B cell (primary cell): ENCODE results near the gene SAMD10. TPM values are rescaled to one million over a fixed set of nuclear protein-coding genes. Genes with fewer than 3 reads are reported as not detected.

Experiments
- ATAC-seq: fragments of 200-7000 bp; cut with Tn5 transposase; one replicate; pipeline ENCODE4 v1.10.0; 2021; ENCODE audit warnings: low read depth, mild to moderate bottlenecking, moderate number of reproducible peaks, moderate library complexity
- CTCF ChIA-PET: fragments of 350-600 bp; sonication (Branson Sonifier 250); formaldehyde crosslinking; loops from one replicate; lab custom pipeline; 2021; ENCODE audit warnings: antibody characterized with exemption, inconsistent platforms; lab: Charles Lee
- POLR2A ChIA-PET: fragments of 350-600 bp; sonication (Branson Sonifier 250); formaldehyde crosslinking; loops from one replicate; lab custom pipeline; 2021; ENCODE audit warnings: antibody characterized with exemption; lab: Charles Lee
- DNase-seq: peaks from one replicate; pipeline ENCODE4 v3.0.0; 2013
- H2AFZ ChIP-seq: 2 replicates; pipeline ENCODE4 v1.6.1; 2012; ENCODE audit warnings: mild to moderate bottlenecking, low read depth, low read length; ENCODE audit not compliant: insufficient read depth, poor library complexity, severe bottlenecking
- H3K27ac ChIP-seq, 2 donors: 1 replicate in 1 of 2; 2 replicates in 1 of 2; pipeline ENCODE4 v1.5.1; 2012 to 2013; ENCODE audit warnings: low read length in 2 of 2, mild to moderate bottlenecking in 2 of 2, moderate library complexity in 1 of 2
- H3K27me3 ChIP-seq, 4 experiments: fragments of 200-600 bp in 1 of 4; sonication (generic) in 1 of 4; replicated peaks in 1 of 4; 1 replicate in 2 of 4; 2 replicates in 2 of 4; pipeline versions ENCODE4 v1.6.1 to v1.7.0; 2013 to 2016; ENCODE audit warnings: low read length in 3 of 4, mild to moderate bottlenecking in 2 of 4, mixed read lengths in 1 of 4, moderate library complexity in 1 of 4; ENCODE audit not compliant: insufficient read depth in 4 of 4, control insufficient read depth in 3 of 4; ENCODE audit errors: control extremely low read depth in 1 of 4
- H3K36me3 ChIP-seq, 2 experiments: replicated peaks in 1 of 2; 1 replicate in 1 of 2; 2 replicates in 1 of 2; pipeline versions ENCODE4 v1.6.1 to v1.7.1; 2013; ENCODE audit warnings: low read length in 1 of 2; ENCODE audit not compliant: insufficient read depth in 2 of 2, control insufficient read depth in 1 of 2; ENCODE audit errors: control extremely low read depth in 1 of 2, extremely low read depth in 1 of 2
- H3K4me1 ChIP-seq, 2 donors: fragments of 200-600 bp in 1 of 2; sonication (generic) in 1 of 2; 1 replicate in 1 of 2; 2 replicates in 1 of 2; pipeline versions ENCODE4 v1.5.1 to v1.6.1; 2013 to 2017; ENCODE audit warnings: low read length in 2 of 2; ENCODE audit not compliant: control insufficient read depth in 2 of 2, insufficient read depth in 2 of 2
- H3K4me2 ChIP-seq: replicated peaks from 2 replicates; pipeline ENCODE3; 2012; ENCODE audit warnings: mild to moderate bottlenecking, low read depth, low read length; ENCODE audit not compliant: poor library complexity, severe bottlenecking
- H3K4me3 ChIP-seq, 5 experiments: fragments of 200-600 bp in 1 of 5; sonication (generic) in 1 of 5; 1 replicate in 3 of 5; 2 replicates in 2 of 5; pipeline versions ENCODE4 v1.5.1 to v1.7.0; 2011 to 2016; ENCODE audit warnings: low read length in 4 of 5, mild to moderate bottlenecking in 4 of 5, low read depth in 2 of 5, control low read depth in 1 of 5, moderate library complexity in 1 of 5; ENCODE audit not compliant: insufficient read depth in 1 of 5; ENCODE audit errors: control extremely low read depth in 1 of 5, extremely low read depth in 1 of 5
- H3K79me2 ChIP-seq: fragments of 200-600 bp; sonication (generic); one replicate; pipeline ENCODE4 v1.6.0; 2016; ENCODE audit warnings: low read length; ENCODE audit not compliant: control insufficient read depth, insufficient read depth
- H3K9ac ChIP-seq: fragments of 200-600 bp; sonication (generic); 2 replicates; pipeline ENCODE4 v1.6.1; 2017; ENCODE audit warnings: mild to moderate bottlenecking, low read length, moderate library complexity
- H3K9me3 ChIP-seq, 3 donors: one replicate each; pipeline versions ENCODE4 v1.6.1 to v1.7.1; 2013; ENCODE audit warnings: low read length in 2 of 3; ENCODE audit not compliant: control insufficient read depth in 2 of 3, insufficient read depth in 1 of 3; ENCODE audit errors: control extremely low read depth in 1 of 3
- H4K20me1 ChIP-seq: 2 replicates; pipeline ENCODE4 v1.6.0; 2012; ENCODE audit warnings: mild to moderate bottlenecking, low read length; ENCODE audit not compliant: insufficient read depth, control insufficient read depth, poor library complexity, severe bottlenecking
- H3K27ac Mint-ChIP-seq: one replicate; pipeline ENCODE4 v1.8.0; 2021; ENCODE audit warnings: mixed read lengths
- H3K27me3 Mint-ChIP-seq: one replicate; pipeline ENCODE4 v1.8.0; 2021; ENCODE audit warnings: mixed read lengths
- H3K4me1 Mint-ChIP-seq: one replicate; pipeline ENCODE4 v1.8.0; 2021; ENCODE audit warnings: mixed read lengths
- H3K4me3 Mint-ChIP-seq: one replicate; pipeline ENCODE4 v1.8.0; 2021; ENCODE audit warnings: mixed read lengths
- H3K9me3 Mint-ChIP-seq: one replicate; pipeline ENCODE4 v1.8.0; 2022; ENCODE audit warnings: mixed read lengths; ENCODE audit not compliant: insufficient read depth
- CTCF ChIP-seq: fragments of 200-600 bp; IDR thresholded peaks from one replicate; pipeline ENCODE4 v1.8.0; 2022; ENCODE audit warnings: antibody characterized with exemption, mild to moderate bottlenecking
- EZH2 ChIP-seq: IDR thresholded peaks from 2 replicates; pipeline ENCODE4 v1.6.1; 2012; ENCODE audit warnings: borderline replicate concordance, low read depth, mild to moderate bottlenecking, moderate library complexity, low read length; ENCODE audit not compliant: insufficient read depth, poor library complexity, severe bottlenecking
- WGBS: methylation state at CpG from one replicate; pipeline ENCODE4 v1.1.5; 2013; ENCODE audit warnings: missing lambda C conversion rate; ENCODE audit not compliant: insufficient coverage; 5-methylcytosine and 5-hydroxymethylcytosine counted together
- intact Hi-C: fragments of 100-400 bp; cut with micrococcal nuclease; formaldehyde crosslinking; loops from one replicate; pipeline ENCODE4 v1.10.0; 2022
- polyA plus RNA-seq: library from polyadenylated mRNA; depleted of rRNA; stranded (reverse); fragments of >200 nt; gene quantifications from 2 replicates; pipeline ENCODE4 v1.2.3, GENCODE V29; 2012
- total RNA-seq, 2 donors: library from RNA; stranded (reverse); fragments of 120-200 nt in 1 of 2; gene quantifications; 1 replicate in 1 of 2; 2 replicates in 1 of 2; pipeline versions ENCODE4 v1.2.3 to v1.2.4, GENCODE V29; 2013 to 2022

SAMD10 gene
- total and polyA plus RNA-seq, 2 donors (not counting 1 experiment from before 2014, with no cell fraction given): 12.7 to 34.2 TPM

- TF ChIP-seq CTCF (no peak), EZH2 (no peak)
- Histone ChIP-seq H3K4me2 (peak within 1 kb of the TSS; percentile 90), H3K27ac (no peak within 1 kb of the TSS), H3K27me3 (no peaks in the 10 kb centered on the region), H3K79me2 (no peaks in the 10 kb centered on the region), H3K36me3 (peaks cover 0 to 4% of the 10 kb centered on the region in 2 experiments), H3K9ac (peak within 1 kb of the TSS; percentile 64), H3K4me1 (peaks cover 13 to 22% of the 10 kb centered on the region in 2 donors), H3K9me3 (peaks cover 0 to 14% (median 0%) of the 10 kb centered on the region in 3 donors), H4K20me1 (no peaks in the 10 kb centered on the region), H3K4me3 (peak within 1 kb of the TSS in 4 of 5 experiments; percentile 34 to 64 (median 50)), H2AFZ (peak within 1 kb of the TSS; percentile 66)
- ATAC-seq: peak; percentile 53
- 6% methylated on average over 48 of the region's 73 CpGs for WGBS
- POLR2A ChIA-PET: no interaction called here
- peak within 1 kb of the TSS; percentile 61 for H3K27ac Mint-ChIP-seq
- CTCF ChIA-PET: no interaction called here
- H3K9me3 Mint-ChIP-seq: no peaks in the 10 kb centered on the region
- H3K27me3 Mint-ChIP-seq: no peaks in the 10 kb centered on the region
- intact Hi-C loops: no loop called here
- H3K4me3 Mint-ChIP-seq: peak within 1 kb of the TSS; percentile 86
- H3K4me1 Mint-ChIP-seq: peaks cover 17% of the 10 kb centered on the region
- peak; percentile 66 for DNase-seq
Measured at GRCh38 chr20:63969838-63970713, 9.4 kb downstream of the SAMD10 start, which contains the start of gene ZNF512B. Gene ZNF512B (minus strand): TSS chr20:63969930. CDS start chr20:63967950, 1,980 bp downstream.
